Karpas-422 (cell line): ENCODE results near the gene SLC35B3. TPM values are rescaled to one million over a fixed set of nuclear protein-coding genes. Genes with fewer than 3 reads are reported as not detected.
"Not testable (repeated sequence)": the region's sequence is repeated elsewhere in the genome, so short reads cannot be mapped to it uniquely, and the experiment has no call there.

Source experiments
- DNase-seq: peaks from one replicate; pipeline ENCODE4 v3.0.0-alpha.2; 2015
- H2AFZ ChIP-seq: fragments of 200-600 bp; sonication (generic); 2 replicates; pipeline ENCODE4 v1.6.1; 2014; ENCODE audit warnings: antibody characterized with exemption, low read length, mixed read lengths
- H3K27ac ChIP-seq: fragments of 200-600 bp; sonication (generic); 2 replicates; pipeline ENCODE4 v1.5.1; 2014; ENCODE audit warnings: mild to moderate bottlenecking, low read length, moderate library complexity
- H3K27me3 ChIP-seq: fragments of 200-600 bp; sonication (generic); 2 replicates; pipeline ENCODE4 v1.6.1; 2014; ENCODE audit warnings: low read length, mixed read lengths
- H3K36me3 ChIP-seq: fragments of 200-600 bp; sonication (generic); 2 replicates; pipeline ENCODE4 v1.6.1; 2014; ENCODE audit warnings: low read length, mixed read lengths; ENCODE audit not compliant: insufficient read depth
- H3K4me1 ChIP-seq: fragments of 200-600 bp; sonication (generic); 2 replicates; pipeline ENCODE4 v1.6.1; 2014; ENCODE audit warnings: mild to moderate bottlenecking, low read length, mixed read lengths
- H3K4me2 ChIP-seq: fragments of 200-600 bp; sonication (generic); 2 replicates; pipeline ENCODE4 v1.6.1; 2014; ENCODE audit warnings: low read length, low read depth, mild to moderate bottlenecking; ENCODE audit not compliant: poor library complexity, severe bottlenecking
- H3K4me3 ChIP-seq: fragments of 200-600 bp; sonication (generic); 2 replicates; pipeline ENCODE4 v1.5.1; 2014; ENCODE audit warnings: mild to moderate bottlenecking, antibody characterized with exemption, low read length, mixed read lengths
- H3K79me2 ChIP-seq: fragments of 200-600 bp; sonication (generic); 2 replicates; pipeline ENCODE4 v1.6.1; 2014; ENCODE audit warnings: mild to moderate bottlenecking, low read length, mixed read lengths
- H3K9ac ChIP-seq: fragments of 200-600 bp; sonication (generic); 2 replicates; pipeline ENCODE4 v1.6.0; 2014; ENCODE audit warnings: low read length
- H3K9me2 ChIP-seq: fragments of 200-600 bp; sonication (generic), shearing (Covaris generic); replicated peaks from 2 replicates; pipeline ENCODE4 v1.6.0; 2014; ENCODE audit warnings: mild to moderate bottlenecking, low read length, moderate library complexity; ENCODE audit not compliant: insufficient read depth
- H3K9me3 ChIP-seq: fragments of 300-700, 200-600 bp; sonication (generic); 2 replicates; pipeline ENCODE4 v1.6.1; 2014; ENCODE audit warnings: low read length, mixed read lengths
- H4K20me1 ChIP-seq: fragments of 200-600 bp; sonication (generic); 2 replicates; pipeline ENCODE4 v1.6.1; 2014; ENCODE audit warnings: mild to moderate bottlenecking, antibody characterized with exemption, low read length, low read depth; ENCODE audit not compliant: insufficient read depth
- total RNA-seq: library from RNA; depleted of rRNA; stranded (reverse); fragments of >200 nt; shearing (Covaris generic); gene quantifications from 2 replicates; pipeline ENCODE4 v1.2.3, GENCODE V29; 2014; ENCODE audit warnings: low replicate concordance

The SLC35B3 gene
- total RNA-seq, 1 experiment from 2014 or later = 18.2 TPM

DNA sequence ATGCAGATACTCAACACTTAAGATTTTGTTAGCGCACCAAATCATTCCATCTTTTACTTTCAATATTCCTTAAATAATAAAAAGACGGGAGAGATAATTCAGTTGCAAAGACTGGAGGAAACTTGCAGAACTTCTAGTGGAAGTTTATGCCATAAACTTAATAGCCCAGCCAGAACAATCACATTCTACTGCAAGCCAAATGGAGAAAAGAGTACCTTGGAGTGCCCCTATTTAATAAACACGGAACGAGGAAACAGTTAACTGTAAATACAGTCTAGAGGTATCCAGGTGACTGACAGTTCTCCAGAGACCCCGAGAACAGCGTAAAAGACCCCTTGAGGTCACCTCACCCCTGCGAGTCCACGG lies 635 bp downstream of the SLC35B3 start:
- Histone ChIP-seq H3K4me3 (peak overlapping the region; percentile 84), H3K27me3 (no peaks in the 10 kb centered on the region), H3K9ac (peak overlapping the region; percentile 95), H3K27ac (peak overlapping the region; percentile 54), H3K79me2 (peaks cover 39% of the 10 kb centered on the region), H2AFZ (peak overlapping the region; percentile 30; the same call in 1 of the 2 replicates), H4K20me1 (peaks cover 7% of the 10 kb centered on the region), H3K9me2 (no peaks in the 10 kb centered on the region), H3K36me3 (peaks cover 12% of the 10 kb centered on the region), H3K9me3 (no peaks in the 10 kb centered on the region), H3K4me1 (peaks cover 28% of the 10 kb centered on the region), H3K4me2 (peak overlapping the region; percentile 97)
- no peak for DNase-seq

DNA sequence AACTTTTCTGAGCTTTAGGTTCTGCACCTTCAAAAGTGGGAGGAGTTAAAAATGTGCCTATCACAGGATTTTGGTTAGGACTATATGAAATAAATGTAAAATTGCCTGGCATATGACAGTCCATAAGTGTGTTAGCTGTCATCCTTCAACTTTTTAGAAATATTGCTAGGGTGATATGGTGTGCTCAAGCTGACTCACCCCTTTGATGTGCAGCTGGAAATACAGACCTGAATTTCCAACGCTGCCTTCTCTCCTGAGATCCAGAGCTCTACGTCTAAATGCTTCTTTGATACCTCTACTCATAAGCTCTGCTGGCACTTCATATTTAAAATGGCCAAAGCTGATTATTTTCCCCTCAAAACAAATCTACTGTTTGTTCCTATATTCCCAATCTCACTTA lies 2.7 kb downstream of the SLC35B3 start:
- no peaks in the 10 kb centered on the region for H3K9me3 ChIP-seq
- peaks cover 28% of the 10 kb centered on the region for H3K4me1 ChIP-seq
- no peaks in the 10 kb centered on the region for H3K27me3 ChIP-seq
- DNase-seq = no peak
- H3K4me2 ChIP-seq = no peak overlapping the region
- no peaks in the 10 kb centered on the region for H3K9me2 ChIP-seq
- no peak overlapping the region for H3K9ac ChIP-seq
- peaks cover 26% of the 10 kb centered on the region for H3K36me3 ChIP-seq
- H2AFZ ChIP-seq = no peak overlapping the region
- peaks cover 39% of the 10 kb centered on the region for H3K79me2 ChIP-seq
- H3K4me3 ChIP-seq = no peak overlapping the region
- H4K20me1 ChIP-seq = peaks cover 7% of the 10 kb centered on the region
- H3K27ac ChIP-seq = no peak overlapping the region

DNA sequence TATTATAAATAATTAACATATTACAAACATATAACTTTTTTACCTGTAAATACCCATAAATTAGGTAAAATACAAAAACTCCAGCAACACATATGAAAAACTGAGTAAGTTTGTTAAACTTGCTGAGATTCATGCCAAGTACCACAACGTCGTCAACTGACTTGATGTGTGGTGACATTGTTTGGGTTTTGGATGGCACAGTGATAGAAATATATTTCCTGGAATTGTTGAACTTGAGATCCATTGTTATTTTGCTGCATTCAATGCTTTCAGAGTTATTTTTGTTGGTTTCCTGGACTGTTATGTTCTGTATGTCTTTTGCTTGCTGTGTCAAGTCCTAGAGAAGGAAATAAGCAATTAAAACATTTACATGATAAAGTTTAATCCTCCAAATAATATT lies 5.5 kb downstream of the SLC35B3 start:
- no peaks in the 10 kb centered on the region for H3K9me2 ChIP-seq
- no peak for DNase-seq
- peaks cover 34% of the 10 kb centered on the region for H3K79me2 ChIP-seq
- peaks cover 45% of the 10 kb centered on the region for H3K36me3 ChIP-seq
- H3K4me2 ChIP-seq = no peak overlapping the region
- peaks cover 14% of the 10 kb centered on the region for H3K4me1 ChIP-seq
- no peaks in the 10 kb centered on the region for H3K27me3 ChIP-seq
- H3K27ac ChIP-seq = no peak overlapping the region
- H2AFZ ChIP-seq = no peak overlapping the region
- H4K20me1 ChIP-seq = peaks cover 4% of the 10 kb centered on the region
- no peak overlapping the region for H3K9ac ChIP-seq
- no peak overlapping the region for H3K4me3 ChIP-seq
- no peaks in the 10 kb centered on the region for H3K9me3 ChIP-seq

DNA sequence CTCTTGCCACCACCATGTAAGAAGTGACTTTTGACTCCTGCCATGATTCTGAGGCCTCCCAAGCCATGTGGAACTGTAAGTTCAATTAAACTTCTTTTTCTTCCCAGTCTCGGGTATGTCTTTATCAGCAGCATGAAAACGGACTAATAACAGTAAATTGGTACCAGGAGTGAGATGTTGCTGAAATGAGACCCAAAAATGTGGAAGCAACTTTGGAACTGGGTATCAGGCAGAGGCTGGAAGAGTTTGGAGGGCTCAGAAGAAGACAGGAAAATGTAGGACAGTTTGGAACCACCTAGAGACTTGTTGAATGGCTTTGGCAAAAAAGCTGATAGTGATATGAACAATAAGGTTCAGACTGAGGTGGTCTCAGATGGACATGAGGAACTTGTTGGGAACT lies 8.8 kb downstream of the SLC35B3 start:
- not testable (repeated sequence) for H3K4me1 ChIP-seq, H3K27me3 ChIP-seq, H3K4me3 ChIP-seq, H3K9me3 ChIP-seq, H2AFZ ChIP-seq, H3K27ac ChIP-seq, H3K9me2 ChIP-seq, H3K4me2 ChIP-seq, H3K9ac ChIP-seq, H4K20me1 ChIP-seq, DNase-seq, H3K79me2 ChIP-seq
- H3K36me3 ChIP-seq = peaks cover 43% of the 10 kb centered on the region

DNA sequence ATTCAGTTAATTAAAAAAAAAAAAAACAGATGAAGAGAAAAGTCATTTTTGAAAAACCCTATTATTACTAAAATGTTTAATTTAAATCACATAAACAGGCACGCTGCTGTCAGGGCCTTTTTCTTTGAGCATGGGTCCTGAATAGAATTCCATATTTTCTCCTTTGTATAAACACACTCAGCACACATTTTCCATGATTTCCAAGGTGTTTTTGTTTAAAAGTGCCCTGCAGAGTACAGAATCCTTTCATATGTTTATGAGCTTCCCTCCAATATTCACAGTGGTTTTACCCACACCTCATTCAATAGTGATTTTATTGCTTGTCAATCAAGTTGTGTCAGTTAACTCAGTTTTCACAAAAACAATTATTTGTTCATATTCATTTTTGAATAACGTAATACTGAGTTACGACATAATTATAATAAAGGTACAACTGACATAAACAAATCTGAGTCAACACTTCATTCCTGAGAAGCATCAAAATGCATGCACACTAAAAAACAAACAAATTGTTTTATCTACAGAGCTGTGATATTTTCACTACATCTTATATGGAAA lies 15.2 kb downstream of the SLC35B3 start:
- DNase-seq = no peak
- H4K20me1 ChIP-seq = no peaks in the 10 kb centered on the region
- no peaks in the 10 kb centered on the region for H3K79me2 ChIP-seq
- peaks cover 32% of the 10 kb centered on the region for H3K36me3 ChIP-seq
- H3K27ac ChIP-seq = no peak overlapping the region
- no peak overlapping the region for H3K9ac ChIP-seq
- H3K9me3 ChIP-seq = no peaks in the 10 kb centered on the region
- no peaks in the 10 kb centered on the region for H3K27me3 ChIP-seq
- no peak overlapping the region for H3K4me3 ChIP-seq
- H3K4me2 ChIP-seq = no peak overlapping the region
- H2AFZ ChIP-seq = no peak overlapping the region
- no peaks in the 10 kb centered on the region; the same call in 1 of the 2 replicates for H3K9me2 ChIP-seq
- no peaks in the 10 kb centered on the region for H3K4me1 ChIP-seq

DNA sequence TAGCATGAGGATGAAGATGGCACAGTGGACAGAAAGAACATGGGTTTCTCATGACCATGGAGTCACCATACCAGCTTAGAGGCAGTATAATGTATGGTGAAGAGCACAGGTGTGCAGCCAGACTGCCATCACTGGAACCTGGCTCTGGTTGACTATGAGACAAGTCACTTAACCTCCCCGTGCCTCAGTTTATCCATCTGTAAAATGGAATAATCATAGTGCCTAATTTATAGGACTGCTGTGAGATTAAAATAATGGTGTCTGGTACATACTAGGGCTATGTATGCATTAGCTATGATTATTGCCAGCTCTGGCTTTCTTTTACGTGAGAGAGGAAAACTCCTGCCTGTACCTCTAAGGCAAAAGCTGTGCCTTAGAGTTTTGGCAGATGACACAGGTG lies 19.4 kb downstream of the SLC35B3 start:
- Histone ChIP-seq H3K36me3 (peaks cover 39% of the 10 kb centered on the region), H3K9me3 (no peaks in the 10 kb centered on the region), H3K79me2 (no peaks in the 10 kb centered on the region), H3K4me1 (no peaks in the 10 kb centered on the region), H3K9me2 (no peaks in the 10 kb centered on the region), H4K20me1 (no peaks in the 10 kb centered on the region), H3K9ac (no peak overlapping the region), H3K27ac (no peak overlapping the region), H3K4me2 (no peak overlapping the region), H3K4me3 (no peak overlapping the region), H3K27me3 (no peaks in the 10 kb centered on the region), H2AFZ (no peak overlapping the region)
- DNase-seq = no peak

DNA sequence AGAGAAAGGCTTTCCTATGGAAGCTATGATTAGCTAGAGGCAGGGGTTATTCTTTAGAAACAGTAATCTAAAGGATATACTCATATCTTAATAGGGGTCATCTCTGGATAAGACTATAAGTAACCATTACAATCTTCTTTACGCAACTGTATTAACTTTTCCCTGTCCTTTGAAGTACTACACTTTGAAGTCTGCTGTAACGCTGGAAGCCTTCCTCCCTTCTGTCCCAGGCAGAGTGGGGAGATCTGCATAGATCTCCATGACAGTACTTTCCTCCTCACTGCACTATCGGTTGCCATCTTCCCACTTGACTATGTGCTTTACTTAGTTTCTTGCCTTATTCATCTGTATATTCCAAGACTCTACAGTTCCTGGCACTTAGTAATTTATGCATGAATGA lies 20.1 kb downstream of the SLC35B3 start:
- Histone ChIP-seq H3K9me2 (peaks cover 4% of the 10 kb centered on the region; the same call in 1 of the 2 replicates), H3K9ac (no peak overlapping the region), H3K36me3 (peaks cover 43% of the 10 kb centered on the region), H2AFZ (no peak overlapping the region), H3K4me3 (no peak overlapping the region), H3K4me2 (no peak overlapping the region), H3K4me1 (no peaks in the 10 kb centered on the region), H3K27me3 (no peaks in the 10 kb centered on the region), H3K79me2 (no peaks in the 10 kb centered on the region), H4K20me1 (no peaks in the 10 kb centered on the region), H3K27ac (no peak overlapping the region), H3K9me3 (no peaks in the 10 kb centered on the region)
- no peak for DNase-seq

DNA sequence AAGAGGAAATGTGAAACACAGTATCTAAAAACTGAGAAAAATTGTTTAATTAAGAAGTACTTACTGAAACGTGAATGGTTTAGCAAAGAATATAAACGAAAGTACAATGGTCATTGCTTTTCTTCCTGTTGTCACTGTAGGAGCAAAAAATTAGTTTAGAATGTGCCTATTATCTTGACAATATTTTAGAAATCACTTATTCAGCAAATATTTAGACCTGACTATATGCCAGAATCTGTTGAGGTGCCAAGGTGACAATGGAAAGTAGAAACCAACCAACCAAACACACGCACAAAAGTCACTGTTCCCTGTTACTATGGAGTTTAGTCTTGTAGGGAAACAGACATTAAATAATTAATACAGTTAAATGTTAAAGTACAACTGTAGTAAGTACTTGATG lies 20.5 kb downstream of the SLC35B3 start:
- H4K20me1 ChIP-seq = no peaks in the 10 kb centered on the region
- H3K9me3 ChIP-seq = no peaks in the 10 kb centered on the region
- no peak for DNase-seq
- no peak overlapping the region for H3K27ac ChIP-seq
- H3K4me2 ChIP-seq = no peak overlapping the region
- no peaks in the 10 kb centered on the region for H3K4me1 ChIP-seq
- H3K4me3 ChIP-seq = no peak overlapping the region
- H3K9ac ChIP-seq = no peak overlapping the region
- peaks cover 6% of the 10 kb centered on the region; the same call in 1 of the 2 replicates for H3K9me2 ChIP-seq
- no peaks in the 10 kb centered on the region for H3K79me2 ChIP-seq
- no peaks in the 10 kb centered on the region for H3K27me3 ChIP-seq
- peaks cover 43% of the 10 kb centered on the region for H3K36me3 ChIP-seq
- H2AFZ ChIP-seq = no peak overlapping the region

DNA sequence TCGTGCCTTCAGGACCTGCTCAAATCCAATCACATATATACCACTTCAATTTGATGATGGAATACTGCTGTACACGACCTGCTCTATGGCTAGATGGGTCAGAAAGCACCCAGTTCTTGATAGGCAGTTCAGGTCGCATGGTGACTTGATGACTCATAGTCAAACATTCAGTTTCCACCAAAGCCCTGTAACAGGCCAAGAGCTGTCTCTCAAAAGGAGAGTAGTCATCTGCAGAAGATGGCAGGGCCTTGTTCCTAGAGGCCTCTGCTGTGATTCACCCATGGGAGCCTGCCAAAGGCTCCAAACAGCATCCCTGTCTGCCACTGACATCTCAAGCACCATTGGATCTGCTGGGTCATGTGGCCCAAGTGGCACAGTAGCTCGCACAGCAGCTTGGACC lies 29.4 kb downstream of the SLC35B3 start:
- H3K27ac ChIP-seq, H4K20me1 ChIP-seq, H2AFZ ChIP-seq, H3K36me3 ChIP-seq, H3K4me1 ChIP-seq, H3K27me3 ChIP-seq, H3K4me3 ChIP-seq, DNase-seq, H3K79me2 ChIP-seq, H3K9me2 ChIP-seq, H3K9me3 ChIP-seq, H3K9ac ChIP-seq, H3K4me2 ChIP-seq: not testable (repeated sequence)
